Neural cell (in vitro differentiated cells): ENCODE results near the gene DENND4A. TPM values are rescaled to one million over a fixed set of nuclear protein-coding genes. Genes with fewer than 3 reads are reported as not detected.

Experiments
- H2AFZ ChIP-seq: fragments of 200-600, 300-800 bp; sonication (generic), shearing (Covaris generic); 2 replicates; pipeline ENCODE4 v1.6.0; 2014; ENCODE audit warnings: low read depth, mild to moderate bottlenecking, antibody characterized with exemption, low read length, moderate library complexity
- H3F3A ChIP-seq: fragments of 200-600 bp; shearing (Covaris generic); 2 replicates; pipeline ENCODE4 v1.6.1; 2016; ENCODE audit warnings: mild to moderate bottlenecking, moderate library complexity, mixed read lengths, antibody characterized with exemption, low read length; ENCODE audit not compliant: insufficient read depth, poor library complexity, severe bottlenecking
- H3K27ac ChIP-seq: fragments of 200-600, 300-800 bp; sonication (generic), shearing (Covaris generic); 2 replicates; pipeline ENCODE4 v1.5.1; 2014; ENCODE audit warnings: mild to moderate bottlenecking, low read length, moderate library complexity
- H3K27me3 ChIP-seq: fragments of 300-800, 200-600 bp; sonication (generic), shearing (Covaris generic); 2 replicates; pipeline ENCODE4 v1.6.0; 2014; ENCODE audit warnings: mild to moderate bottlenecking, low read depth, low read length, moderate library complexity; ENCODE audit not compliant: insufficient read depth
- H3K36me3 ChIP-seq: fragments of 300-800, 200-600 bp; sonication (generic), shearing (Covaris generic); 2 replicates; pipeline ENCODE4 v1.5.1; 2014; ENCODE audit warnings: mild to moderate bottlenecking, antibody characterized with exemption, low read length, moderate library complexity; ENCODE audit not compliant: insufficient read depth
- H3K4me2 ChIP-seq: fragments of 300-800, 200-600 bp; sonication (generic), shearing (Covaris generic); 2 replicates; pipeline ENCODE4 v1.6.0; 2014; ENCODE audit warnings: mild to moderate bottlenecking, low read length
- H3K4me3 ChIP-seq: fragments of 300-800, 200-600 bp; sonication (generic), shearing (Covaris generic); 2 replicates; pipeline ENCODE4 v1.5.1; 2014; ENCODE audit warnings: mild to moderate bottlenecking, low read length, moderate library complexity
- H3K79me2 ChIP-seq: fragments of 200-600 bp; shearing (Covaris generic); replicated peaks from 2 replicates; pipeline ENCODE4 v1.6.0; 2014; ENCODE audit warnings: mild to moderate bottlenecking, low read length, moderate library complexity; ENCODE audit not compliant: insufficient read depth
- H3K9ac ChIP-seq: fragments of 300-800, 200-600 bp; sonication (generic), shearing (Covaris generic); 2 replicates; pipeline ENCODE4 v1.6.1; 2016; ENCODE audit warnings: mild to moderate bottlenecking, low read length, mixed read lengths
- H3K9me2 ChIP-seq: fragments of 200-600 bp; shearing (Covaris generic); 2 replicates; pipeline ENCODE4 v1.6.1; 2016; ENCODE audit warnings: mild to moderate bottlenecking, low read length, mixed read lengths; ENCODE audit not compliant: insufficient read depth
- H3K9me3 ChIP-seq: fragments of 200-600, 300-800 bp; sonication (generic), shearing (Covaris generic); 2 replicates; pipeline ENCODE4 v1.6.1; 2016; ENCODE audit warnings: mild to moderate bottlenecking, mixed run types, low read length, moderate library complexity, mixed read lengths
- H4K20me1 ChIP-seq: fragments of 200-600 bp; shearing (Covaris generic); 2 replicates; pipeline ENCODE4 v1.6.1; 2016; ENCODE audit warnings: mild to moderate bottlenecking, mixed run types; ENCODE audit not compliant: insufficient read depth
- CTCF ChIP-seq: fragments of 450-650 bp; IDR thresholded peaks from 2 replicates; pipeline ENCODE4 v1.5.1; 2014; ENCODE audit warnings: antibody characterized with exemption, mild to moderate bottlenecking, moderate library complexity; ENCODE audit not compliant: poor library complexity, severe bottlenecking
- EP300 ChIP-seq: fragments of 450-650 bp; conservative IDR thresholded peaks from 2 replicates; pipeline ENCODE4 v1.6.1; 2014; ENCODE audit warnings: antibody characterized with exemption, mild to moderate bottlenecking, moderate library complexity; ENCODE audit not compliant: poor library complexity, severe bottlenecking
- EZH2 ChIP-seq: fragments of 200-600, 300-800 bp; shearing (Covaris generic), sonication (generic); IDR thresholded peaks from 2 replicates; pipeline ENCODE4 v1.6.1; 2014; ENCODE audit warnings: antibody characterized with exemption, low read length, borderline replicate concordance, mild to moderate bottlenecking; ENCODE audit not compliant: insufficient read depth, poor library complexity, severe bottlenecking
- MXI1 ChIP-seq: fragments of 450-650 bp; conservative IDR thresholded peaks from 2 replicates; pipeline ENCODE4 v1.6.1; 2014; ENCODE audit warnings: antibody characterized with exemption, mild to moderate bottlenecking; ENCODE audit not compliant: poor library complexity, severe bottlenecking
- POLR2AphosphoS5 ChIP-seq: IDR thresholded peaks from 2 replicates; pipeline ENCODE4 v1.6.1; 2012
- RAD21 ChIP-seq: fragments of 450-650 bp; conservative IDR thresholded peaks from 2 replicates; pipeline ENCODE4 v1.6.1; 2014; ENCODE audit warnings: antibody characterized with exemption, mild to moderate bottlenecking, moderate library complexity
- REST ChIP-seq: IDR thresholded peaks from 2 replicates; pipeline ENCODE4 v1.6.1; 2012; ENCODE audit warnings: borderline replicate concordance
- SMC3 ChIP-seq: fragments of 450-650 bp; conservative IDR thresholded peaks from 2 replicates; pipeline ENCODE4 v1.6.1; 2014; ENCODE audit warnings: antibody characterized with exemption, mild to moderate bottlenecking, moderate library complexity; ENCODE audit not compliant: poor library complexity
- TAF1 ChIP-seq: IDR thresholded peaks from 2 replicates; pipeline ENCODE4 v1.6.1; 2012; ENCODE audit warnings: low read depth
- polyA plus RNA-seq: library from polyadenylated mRNA; depleted of rRNA; stranded (reverse); fragments of >200 nt; gene quantifications from 2 replicates; pipeline ENCODE4 v1.2.3, GENCODE V29; 2014

DENND4A gene
- polyA plus RNA-seq, 1 donor from 2014 or later: 7.5 TPM

- no peaks in the 10 kb centered on the region for H3K9me3 ChIP-seq
- no peak overlapping the region for H2AFZ ChIP-seq
- TF ChIP-seq EZH2 (no peak), CTCF (no peak), REST (no peak), RAD21 (no peak), TAF1 (no peak), EP300 (no peak)
- no peak overlapping the region for H3K4me2 ChIP-seq
- peaks cover 2% of the 10 kb centered on the region for H3K79me2 ChIP-seq
- H3K9me2 ChIP-seq: no peaks in the 10 kb centered on the region
- H3F3A ChIP-seq: no peaks in the 10 kb centered on the region
- H3K36me3 ChIP-seq: no peaks in the 10 kb centered on the region
- no peak overlapping the region for H3K9ac ChIP-seq
- H3K27me3 ChIP-seq: no peaks in the 10 kb centered on the region
- no peaks in the 10 kb centered on the region for H4K20me1 ChIP-seq
- H3K4me3 ChIP-seq: no peak overlapping the region
- H3K27ac ChIP-seq: no peak overlapping the region
Measured at GRCh38 chr15:65612616-65612946, 179.5 kb downstream of the DENND4A start.

- Histone ChIP-seq H3K27me3 (no peaks in the 10 kb centered on the region), H2AFZ (peak overlapping the region; percentile 99), H3K27ac (peak overlapping the region; percentile 47), H3K36me3 (no peaks in the 10 kb centered on the region), H3F3A (no peaks in the 10 kb centered on the region), H3K9me3 (no peaks in the 10 kb centered on the region), H3K9me2 (no peaks in the 10 kb centered on the region), H3K79me2 (peaks cover 4% of the 10 kb centered on the region), H4K20me1 (no peaks in the 10 kb centered on the region), H3K4me2 (no peak overlapping the region), H3K4me3 (peak overlapping the region; percentile 86), H3K9ac (peak overlapping the region; percentile 72)
- TF ChIP-seq EP300: no peak
- no peak for TF ChIP-seq CTCF
- no peak for TF ChIP-seq REST
- no peak for TF ChIP-seq TAF1
- TF ChIP-seq POLR2AphosphoS5: no peak
- no peak for TF ChIP-seq SMC3
- TF ChIP-seq MXI1: no peak
- no peak for TF ChIP-seq EZH2
- no peak for TF ChIP-seq RAD21
Measured at GRCh38 chr15:65611888-65612615, 180.0 kb downstream of the DENND4A start.
